PC-9 (cell line): ENCODE measurements around the gene CHRD.

Source experiments
- CTCF ChIP-seq: fragments of 200-600 bp; sonication (generic); conservative IDR thresholded peaks from 2 replicates; pipeline ENCODE4 v1.6.1; 2017; ENCODE audit warnings: mixed run types, antibody characterized with exemption, mild to moderate bottlenecking, moderate library complexity
- EZH2 ChIP-seq: fragments of 200-600 bp; sonication (generic); IDR thresholded peaks from 2 replicates; pipeline ENCODE4 v1.8.0; 2017; ENCODE audit warnings: antibody characterized with exemption, low read depth

GRCh38 chr3:184355261-184356040 is 24.4 kb upstream of the CHRD start:
- TF ChIP-seq EZH2: no peak
- TF ChIP-seq CTCF: no peak
